Adrenal gland (tissue), 12 donors: ENCODE results near the gene PHF19. TPM values are rescaled to one million over a fixed set of nuclear protein-coding genes. Genes with fewer than 3 reads are reported as not detected.

ENCODE experiments used
- DNase-seq, 7 donors: peaks; one replicate each; pipeline ENCODE4 v3.0.0-alpha.2; 2019 to 2020
- H3K27ac ChIP-seq, 5 donors: fragments of 200-600 bp; sonication (generic) in 4 of 5; 1 replicate in 3 of 5; 2 replicates in 2 of 5; pipeline versions ENCODE4 v1.5.1 to v1.8.0; 2016 to 2020; ENCODE audit warnings: mild to moderate bottlenecking in 1 of 5
- H3K27me3 ChIP-seq: fragments of 200-600 bp; 2 replicates; pipeline ENCODE4 v1.8.0; 2021
- H3K36me3 ChIP-seq, 2 donors: fragments of 200-600 bp; replicated peaks in 1 of 2; 1 replicate in 1 of 2; 2 replicates in 1 of 2; pipeline versions ENCODE4 v1.5.1 to v1.8.0; 2018 to 2022
- H3K4me1 ChIP-seq, 2 donors: fragments of 200-600 bp; replicated peaks in 1 of 2; 1 replicate in 1 of 2; 2 replicates in 1 of 2; pipeline versions ENCODE4 v1.5.1 to v1.8.0; 2018 to 2021
- H3K4me3 ChIP-seq, 4 donors: fragments of 200-600 bp; sonication (generic) in 3 of 4; one replicate each; pipeline ENCODE4 v1.5.1; 2016 to 2018
- H3K9me3 ChIP-seq, 3 donors: fragments of 200-600 bp; sonication (generic) in 1 of 3; replicated peaks in 1 of 3; 1 replicate in 2 of 3; 2 replicates in 1 of 3; pipeline versions ENCODE4 v1.5.1 to v1.8.0; 2016 to 2021
- CTCF ChIP-seq, 6 experiments: fragments of 450-650 bp in 4 of 6; fragments of 200-600 bp in 2 of 6; sonication (generic) in 1 of 6; IDR thresholded peaks; 1 replicate in 5 of 6; 2 replicates in 1 of 6; pipeline versions ENCODE4 v1.5.1 to v1.8.0; 2016 to 2021; ENCODE audit warnings: antibody characterized with exemption in 6 of 6, mild to moderate bottlenecking in 2 of 6, moderate library complexity in 1 of 6
- POLR2A ChIP-seq, 2 donors: fragments of 450-650 bp; IDR thresholded peaks; one replicate each; pipeline ENCODE4 v1.6.1; 2017; ENCODE audit warnings: antibody characterized with exemption in 2 of 2, mild to moderate bottlenecking in 2 of 2, moderate library complexity in 1 of 2
- WGBS, 4 donors: extraction: QIAGEN DNeasy Blood & Tissue Kit in 2 of 4; methylation state at CpG; one replicate each; pipeline versions ENCODE4 v1.1.5 to v1.1.7; 2013 to 2017; 5-methylcytosine and 5-hydroxymethylcytosine counted together
- intact Hi-C, 2 donors: fragments of 100-400 bp; cut with DNase I; formaldehyde crosslinking; loops; one replicate each; pipeline versions ENCODE4 v1.14.1 to v1.15.0; 2022 to 2023
- polyA plus RNA-seq, 3 donors: library from polyadenylated mRNA; stranded (reverse); fragments of 200-250 nt in 2 of 3; fragments of 350-450 nt in 1 of 3; fragmentation: Illumina TruSeq in 1 of 3; extraction: RNeasy Lipid Tissue Mini Kit (QIAGEN cat#74804) in 1 of 3; gene quantifications; one replicate each; pipeline ENCODE4 v1.2.3, GENCODE V29; 2013 to 2014
- total RNA-seq, 9 donors: library from RNA; depleted of rRNA in 4 of 9; stranded (reverse); fragments of >200 nt in 4 of 9; fragments of 120-200 nt in 1 of 9; fragmentation: NEBNext Ultra II Directional in 1 of 9; extraction: Animal tissue kit (Norgen Biotek cat#: 25700) in 1 of 9; gene quantifications; one replicate each; pipeline versions ENCODE4 v1.1.0 to v1.2.4, GENCODE V29; 2013 to 2023
- donor health status: healthy with polysubstance abuse.
- donor health status: Bipolar disorder and iron deficiency.
- donor health status: DM: yes; HTN: yes; CAD: no.
- donor health status: DM: no; HTN: no; CAD: no.
- donor health status: DM: no; HTN: no; CAD: no.
- donor health status: DM: yes; HTN: yes; CAD: no.

The PHF19 gene
- total and polyA plus RNA-seq, 12 donors, result 13.6 to 61.8 (median 27.4) TPM

GRCh38 chr9:120892748-120893610 lies 16.0 kb upstream of the PHF19 start:
- no peaks in the 10 kb centered on the region for H3K9me3 ChIP-seq
- TF ChIP-seq CTCF (IDR thresholded peaks at IDR 0.05), result no peak
- no peak for TF ChIP-seq POLR2A (IDR thresholded peaks at IDR 0.05)
- WGBS, 4 donors, result 68 to 81% (median 72%) methylated on average over 6 of the region's 6 CpGs
- no peak for DNase-seq
- H3K4me3 ChIP-seq, result no peak overlapping the region
- peak overlapping the region in 2 of 5 donors; percentile 43 to 70 for H3K27ac ChIP-seq
- H3K36me3 ChIP-seq, result no peaks in the 10 kb centered on the region
- H3K4me1 ChIP-seq, result peaks cover 0 to 21% of the 10 kb centered on the region in 2 donors
- intact Hi-C loops, result no loop called here
- H3K27me3 ChIP-seq, result no peaks in the 10 kb centered on the region

- intact Hi-C loops, result no loop called here
- no peaks in the 10 kb centered on the region for H3K36me3 ChIP-seq
- H3K4me3 ChIP-seq, result no peak overlapping the region
- H3K27me3 ChIP-seq, result no peaks in the 10 kb centered on the region
- TF ChIP-seq CTCF (IDR thresholded peaks at IDR 0.05), result no peak
- TF ChIP-seq POLR2A (IDR thresholded peaks at IDR 0.05), result no peak
- WGBS, 4 donors, result 67 to 83% (median 71%) methylated on average over 15 of the region's 15 CpGs
- no peak for DNase-seq
- peak overlapping the region in 1 of 5 donors; percentile 34 for H3K27ac ChIP-seq
- peaks cover 0 to 17% of the 10 kb centered on the region in 2 donors for H3K4me1 ChIP-seq
- no peaks in the 10 kb centered on the region for H3K9me3 ChIP-seq
Observed at GRCh38 chr9:120891884-120892747, 15.1 kb upstream of the PHF19 start.

GRCh38 chr9:120891245-120891883 lies 14.4 kb upstream of the PHF19 start:
- peaks cover 0 to 13% of the 10 kb centered on the region in 2 donors for H3K4me1 ChIP-seq
- no peaks in the 10 kb centered on the region for H3K36me3 ChIP-seq
- H3K27me3 ChIP-seq, result no peaks in the 10 kb centered on the region
- DNase-seq, result no peak
- intact Hi-C loops, result no loop called here
- no peak overlapping the region for H3K27ac ChIP-seq
- WGBS, 4 donors, result 85 to 93% (median 87%) methylated on average over 10 of the region's 10 CpGs
- TF ChIP-seq CTCF (IDR thresholded peaks at IDR 0.05) (no peak), POLR2A (IDR thresholded peaks at IDR 0.05) (no peak)
- no peak overlapping the region for H3K4me3 ChIP-seq
- H3K9me3 ChIP-seq, result no peaks in the 10 kb centered on the region
